22Rv1 (cell line): ENCODE data around the gene LYL1.

ENCODE experiments used
- H3K27ac ChIP-seq: fragments of 450-650 bp; 2 replicates; pipeline ENCODE4 v1.5.1; 2017
- ZFX ChIP-seq: fragments of 450-650 bp; IDR thresholded peaks from 2 replicates; pipeline ENCODE4 v1.6.1; 2017; ENCODE audit warnings: antibody characterized with exemption, borderline replicate concordance
- TF ChIP-seq, protein P1 (sequence below): fragments of 450-650 bp; IDR thresholded peaks from 2 replicates; pipeline ENCODE4 v1.5.1; 2017; ENCODE audit warnings: mild to moderate bottlenecking

Gene LYL1

DNA sequence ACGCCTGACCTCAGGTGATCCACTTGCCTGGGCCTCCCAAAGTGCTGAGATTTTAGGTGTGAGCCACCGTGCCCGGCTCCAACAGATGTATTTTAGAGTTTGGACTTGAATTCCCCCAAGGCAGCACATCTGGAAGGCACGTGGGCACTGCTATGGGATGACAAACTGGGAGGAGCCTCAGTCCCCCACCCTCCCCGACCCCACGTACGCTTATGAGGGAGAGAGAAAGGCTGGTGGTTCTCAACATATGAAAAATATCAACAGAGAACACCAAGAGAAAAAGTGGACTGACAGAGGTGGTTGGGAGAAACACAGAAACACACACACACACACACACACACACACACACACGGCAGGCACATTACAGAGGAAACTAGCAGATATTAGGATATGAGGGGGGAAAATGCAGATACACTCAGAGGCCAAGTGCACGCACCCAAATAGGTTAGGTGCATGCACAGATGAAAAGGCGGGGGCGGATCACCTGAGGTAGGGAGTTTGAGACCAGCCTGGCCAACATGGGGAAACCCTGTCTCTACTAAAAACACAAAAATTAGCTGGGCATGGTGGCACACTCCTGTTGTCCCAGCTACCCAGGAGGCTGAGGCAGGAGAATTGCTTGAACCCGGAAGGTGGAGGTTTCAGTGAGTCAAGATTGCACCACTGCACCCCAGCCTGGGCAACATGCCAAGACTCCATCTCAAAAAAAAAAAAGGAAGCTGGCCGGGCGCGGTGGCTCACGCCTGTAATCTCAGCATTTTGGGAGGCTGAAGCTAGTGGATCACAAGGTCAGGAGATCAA lies 44.3 kb upstream of the LYL1 start:
- TF ChIP-seq, protein P1, sequence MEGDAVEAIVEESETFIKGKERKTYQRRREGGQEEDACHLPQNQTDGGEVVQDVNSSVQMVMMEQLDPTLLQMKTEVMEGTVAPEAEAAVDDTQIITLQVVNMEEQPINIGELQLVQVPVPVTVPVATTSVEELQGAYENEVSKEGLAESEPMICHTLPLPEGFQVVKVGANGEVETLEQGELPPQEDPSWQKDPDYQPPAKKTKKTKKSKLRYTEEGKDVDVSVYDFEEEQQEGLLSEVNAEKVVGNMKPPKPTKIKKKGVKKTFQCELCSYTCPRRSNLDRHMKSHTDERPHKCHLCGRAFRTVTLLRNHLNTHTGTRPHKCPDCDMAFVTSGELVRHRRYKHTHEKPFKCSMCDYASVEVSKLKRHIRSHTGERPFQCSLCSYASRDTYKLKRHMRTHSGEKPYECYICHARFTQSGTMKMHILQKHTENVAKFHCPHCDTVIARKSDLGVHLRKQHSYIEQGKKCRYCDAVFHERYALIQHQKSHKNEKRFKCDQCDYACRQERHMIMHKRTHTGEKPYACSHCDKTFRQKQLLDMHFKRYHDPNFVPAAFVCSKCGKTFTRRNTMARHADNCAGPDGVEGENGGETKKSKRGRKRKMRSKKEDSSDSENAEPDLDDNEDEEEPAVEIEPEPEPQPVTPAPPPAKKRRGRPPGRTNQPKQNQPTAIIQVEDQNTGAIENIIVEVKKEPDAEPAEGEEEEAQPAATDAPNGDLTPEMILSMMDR = no peak
- TF ChIP-seq ZFX = no peak
- H3K27ac ChIP-seq = no peak overlapping the region

DNA sequence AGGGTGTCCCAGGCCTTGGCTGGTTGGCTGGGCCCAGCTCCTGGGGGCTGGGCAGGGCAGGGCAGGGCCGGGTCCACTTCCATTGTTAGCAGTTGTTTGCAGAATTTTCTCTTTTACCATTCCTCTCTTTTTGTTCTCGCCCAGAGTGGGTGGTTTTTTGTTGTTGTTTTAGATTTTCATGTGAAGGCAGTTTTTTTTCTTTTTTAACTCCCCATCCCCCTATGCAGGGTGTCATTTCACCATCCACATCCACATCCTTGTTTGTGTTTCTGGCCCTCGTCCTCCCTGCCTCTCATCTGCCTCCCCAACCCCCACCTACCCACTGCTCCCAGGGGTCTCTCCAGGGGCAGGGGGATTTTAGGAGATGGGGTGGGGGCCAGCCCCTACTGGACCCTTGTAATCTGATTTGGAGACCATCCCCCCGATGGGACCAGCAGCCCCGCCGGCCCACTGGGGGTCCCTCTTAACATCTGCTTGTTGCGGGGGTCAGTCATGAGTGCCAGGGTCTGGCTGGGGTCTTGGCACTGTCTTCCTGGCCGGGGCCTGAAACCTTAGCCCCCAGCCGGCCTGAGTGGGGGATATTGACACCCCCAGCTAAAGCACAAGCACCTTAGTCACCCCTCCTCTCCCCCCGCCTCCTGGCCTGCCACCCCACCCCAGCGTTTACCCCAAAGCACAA lies 37.1 kb upstream of the LYL1 start:
- no peak for TF ChIP-seq ZFX
- no peak overlapping the region for H3K27ac ChIP-seq

DNA sequence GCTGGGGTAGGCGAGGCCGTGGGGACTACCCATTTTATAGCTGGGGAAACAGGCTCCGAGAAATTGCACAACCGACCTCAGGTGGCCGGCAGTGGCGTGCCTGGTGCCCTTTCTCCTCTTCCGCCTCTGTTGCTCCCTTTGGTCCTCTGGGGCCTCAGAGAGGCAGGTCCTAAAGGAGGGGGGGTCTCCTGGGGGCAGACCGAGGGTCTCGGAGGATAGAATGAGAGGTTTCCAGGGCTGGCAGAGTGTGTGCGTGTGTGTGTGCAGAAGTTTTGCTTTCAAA lies 36.2 kb upstream of the LYL1 start:
- H3K27ac ChIP-seq = no peak overlapping the region
- TF ChIP-seq, protein P1 = no peak
- TF ChIP-seq ZFX = no peak

DNA sequence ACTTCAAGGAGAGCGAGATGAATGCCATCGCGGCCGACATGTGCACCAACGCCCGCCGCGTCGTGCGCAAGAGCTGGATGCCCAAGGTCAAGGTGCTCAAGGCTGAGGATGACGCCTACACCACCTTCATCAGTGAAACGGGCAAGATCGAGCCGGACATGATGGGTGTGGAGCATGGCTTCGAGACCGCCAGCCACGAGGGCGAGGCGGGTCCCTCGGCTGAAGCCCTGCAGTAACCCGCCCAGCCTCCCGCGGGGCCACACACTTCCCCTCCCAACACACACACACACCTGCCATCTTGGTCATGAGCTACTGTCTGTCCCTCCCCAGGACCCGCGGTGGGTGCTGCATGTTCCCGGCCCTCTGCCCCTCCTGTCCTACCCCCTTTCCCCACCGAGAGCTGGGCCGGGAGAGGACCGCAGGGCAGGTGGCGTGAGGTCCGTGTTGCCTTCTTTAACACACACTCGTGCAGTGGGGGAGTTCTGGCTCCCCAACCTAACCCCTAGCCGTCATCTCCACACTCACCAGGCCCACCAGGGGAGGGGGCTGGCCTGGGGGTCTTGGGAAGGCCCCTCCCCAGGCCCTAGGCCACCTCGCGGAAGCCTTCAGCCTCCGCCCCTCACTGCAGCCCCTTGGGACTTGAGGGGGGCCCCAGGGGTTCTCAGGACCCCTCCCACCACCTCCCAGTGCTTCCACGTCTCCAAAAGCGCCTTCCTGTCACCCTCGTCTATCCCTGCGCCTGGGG lies 35.7 kb upstream of the LYL1 start:
- TF ChIP-seq, protein P1 = no peak
- no peak for TF ChIP-seq ZFX
- no peak overlapping the region for H3K27ac ChIP-seq

DNA sequence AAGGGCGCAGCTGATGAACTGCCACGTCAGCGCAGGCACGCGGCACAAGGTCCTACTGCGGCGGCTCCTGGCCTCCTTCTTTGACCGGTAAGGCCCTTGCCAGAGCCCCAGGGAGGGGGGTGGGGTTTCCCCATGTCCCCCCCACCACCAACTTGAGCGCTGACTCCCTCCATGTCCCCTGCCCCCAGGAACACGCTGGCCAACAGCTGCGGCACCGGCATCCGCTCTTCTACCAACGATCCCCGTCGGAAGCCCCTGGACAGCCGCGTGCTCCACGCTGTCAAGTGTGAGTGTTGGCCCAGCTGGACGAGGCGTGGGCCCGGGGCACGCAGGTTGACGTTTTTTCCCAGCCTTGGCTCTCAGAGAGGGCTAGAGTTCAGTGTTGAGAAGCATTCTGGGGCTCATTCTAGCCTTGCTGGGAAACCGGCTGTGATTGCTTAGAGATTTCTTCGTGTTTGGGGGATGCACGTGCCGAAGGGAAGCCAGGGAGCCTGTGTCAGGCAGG lies 34.7 kb upstream of the LYL1 start:
- no peak overlapping the region for H3K27ac ChIP-seq
- TF ChIP-seq, protein P1 = no peak
- no peak for TF ChIP-seq ZFX

DNA sequence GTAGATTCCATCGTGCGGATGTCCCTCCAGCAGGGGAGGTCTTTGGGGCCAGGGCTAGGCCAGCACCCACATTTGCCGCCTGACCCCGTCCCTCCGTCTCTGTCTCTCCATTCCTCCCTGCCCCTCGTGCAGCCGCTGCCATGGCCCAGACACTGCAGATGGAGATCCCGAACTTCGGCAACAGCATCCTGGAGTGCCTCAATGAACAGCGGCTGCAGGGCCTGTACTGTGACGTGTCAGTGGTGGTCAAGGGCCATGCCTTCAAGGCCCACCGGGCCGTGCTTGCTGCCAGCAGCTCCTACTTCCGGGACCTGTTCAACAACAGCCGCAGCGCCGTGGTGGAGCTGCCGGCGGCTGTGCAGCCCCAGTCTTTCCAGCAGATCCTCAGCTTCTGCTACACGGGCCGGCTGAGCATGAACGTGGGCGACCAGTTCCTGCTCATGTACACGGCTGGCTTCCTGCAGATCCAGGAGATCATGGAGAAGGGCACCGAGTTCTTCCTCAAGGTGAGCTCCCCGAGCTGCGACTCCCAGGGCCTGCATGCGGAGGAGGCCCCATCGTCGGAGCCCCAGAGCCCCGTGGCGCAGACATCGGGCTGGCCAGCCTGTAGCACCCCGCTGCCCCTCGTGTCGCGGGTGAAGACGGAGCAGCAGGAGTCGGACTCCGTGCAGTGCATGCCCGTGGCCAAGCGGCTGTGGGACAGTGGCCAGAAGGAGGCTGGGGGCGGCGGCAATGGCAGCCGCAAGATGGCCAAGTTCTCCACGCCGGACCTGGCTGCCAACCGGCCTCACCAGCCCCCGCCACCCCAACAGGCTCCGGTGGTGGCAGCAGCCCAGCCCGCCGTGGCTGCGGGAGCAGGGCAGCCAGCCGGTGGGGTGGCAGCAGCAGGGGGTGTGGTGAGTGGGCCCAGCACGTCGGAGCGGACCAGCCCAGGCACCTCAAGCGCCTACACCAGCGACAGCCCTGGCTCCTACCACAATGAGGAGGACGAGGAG lies 32.7 kb upstream of the LYL1 start:
- no peak overlapping the region for H3K27ac ChIP-seq
- TF ChIP-seq ZFX = no peak
- TF ChIP-seq, protein P1 = no peak

DNA sequence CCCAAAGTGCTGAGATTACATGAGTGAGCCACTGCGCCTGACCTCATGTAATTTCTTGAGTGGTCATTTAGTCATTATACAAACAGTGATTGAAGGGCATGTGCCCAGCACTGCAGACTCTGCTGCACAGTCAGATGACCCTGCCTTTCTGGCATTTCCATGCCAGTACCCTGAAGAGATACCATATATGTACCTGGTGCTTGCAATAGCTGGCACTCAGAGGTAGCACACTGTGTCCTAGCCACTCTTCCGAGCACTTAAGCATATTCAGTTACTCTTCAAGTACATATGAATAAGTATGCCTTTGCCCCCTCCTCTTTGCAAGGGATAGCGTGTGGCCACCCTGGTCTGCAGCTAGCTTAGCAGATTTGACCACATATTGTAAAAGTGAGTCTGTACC lies 32.0 kb upstream of the LYL1 start:
- H3K27ac ChIP-seq = no peak overlapping the region
- TF ChIP-seq, protein P1 = no peak
- no peak for TF ChIP-seq ZFX
